ENCODE measurements around the gene SCGB1D4. TPM values are rescaled to one million over a fixed set of nuclear protein-coding genes. Genes with fewer than 3 reads are reported as not detected.

Gene SCGB1D4
- polyA plus RNA-seq, 2 of the 4 experiments (the other 2 are of a cell fraction) = not detected

DNA sequence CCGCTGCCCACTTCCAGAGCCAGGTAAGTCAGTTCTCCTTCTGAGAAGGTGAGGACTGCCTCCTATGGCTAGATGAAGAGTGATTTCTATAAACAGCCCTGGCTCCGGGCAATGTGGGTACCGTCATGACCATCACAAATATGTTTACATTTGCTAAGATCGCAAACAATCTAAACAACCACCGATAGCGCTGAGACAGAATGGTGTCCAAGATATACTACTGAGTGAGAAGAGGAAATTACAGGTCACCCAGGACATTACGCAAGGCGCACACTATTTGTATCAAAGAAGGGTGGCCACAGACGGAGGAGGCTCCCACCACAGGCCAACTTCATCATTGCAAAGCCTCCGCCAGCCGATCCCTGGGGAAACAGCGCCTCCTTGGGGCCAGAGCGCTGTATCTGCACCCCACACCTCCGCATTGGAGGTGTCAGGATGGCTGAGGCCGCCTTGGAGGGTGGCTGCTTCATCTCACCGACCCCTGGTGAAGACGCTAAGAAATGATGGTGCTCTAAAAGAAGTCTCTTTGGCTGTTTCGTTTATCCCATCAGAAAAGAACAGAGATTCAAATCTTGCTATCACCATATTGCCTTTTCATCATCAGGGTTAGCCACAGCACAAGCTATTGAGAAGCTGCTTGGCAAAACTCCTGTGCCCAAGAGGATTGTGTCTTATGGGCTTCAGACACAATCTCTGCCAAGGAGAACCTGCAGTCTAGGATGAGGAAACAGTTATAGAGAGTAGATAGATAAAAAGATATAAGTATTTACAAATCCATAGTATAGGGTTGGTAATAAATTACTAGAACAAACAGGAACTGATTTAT is 26.1 kb upstream of the SCGB1D4 start:
- peak; percentile 15 to 52 for DNase-seq (ENCODE audit: low read depth in 1 of 2, low spot score in 1 of 2)
- Histone ChIP-seq H3K9me3 (no peaks in the 10 kb centered on the region), H3K4me2 (no peak overlapping the region), H3K4me1 (peaks cover 18% of the 10 kb centered on the region), H3K4me3 (no peak overlapping the region), H3K27ac (no peak overlapping the region; a peak in 1 of 6 replicates)
- 79% methylated on average over 18 of the region's 18 CpGs for WGBS (ENCODE audit: missing lambda C conversion rate)
- no peak for TF ChIP-seq HOXB13 (CRISPR knock-in tag; IDR thresholded peaks at IDR 0.05; ENCODE audit: low read depth)
- TF ChIP-seq E2F6 (IDR thresholded peaks at IDR 0.05; ENCODE audit: borderline replicate concordance, low read depth) = no peak
- TF ChIP-seq MAFK (IDR thresholded peaks at IDR 0.05; ENCODE audit: partially characterized antibody) = no peak
- TF ChIP-seq FOXS1 (CRISPR knock-in tag; IDR thresholded peaks at IDR 0.05) = no peak
- TF ChIP-seq ZC3H11A (IDR thresholded peaks at IDR 0.05) = no peak
- TF ChIP-seq HEYL (CRISPR knock-in tag; IDR thresholded peaks at IDR 0.05) = no peak
- no peak for TF ChIP-seq PBX3 (IDR thresholded peaks at IDR 0.05)
- peak in 1 of 2 experiments; percentile 53; a peak in 2 of 5 replicates for TF ChIP-seq RAD21 (conservative IDR thresholded peaks at IDR 0.05 in 1 of 2, IDR thresholded peaks at IDR 0.05 in 1 of 2)
- TF ChIP-seq HDAC2 (IDR thresholded peaks at IDR 0.05) = no peak
- TF ChIP-seq EHF (CRISPR knock-in tag; IDR thresholded peaks at IDR 0.05) = no peak
- no peak for TF ChIP-seq RCOR1 (IDR thresholded peaks at IDR 0.05; ENCODE audit: low read depth, low read length)
- TF ChIP-seq POLR2A (IDR thresholded peaks at IDR 0.05; ENCODE audit: low read length) = no peak
- TF ChIP-seq, protein P1, sequence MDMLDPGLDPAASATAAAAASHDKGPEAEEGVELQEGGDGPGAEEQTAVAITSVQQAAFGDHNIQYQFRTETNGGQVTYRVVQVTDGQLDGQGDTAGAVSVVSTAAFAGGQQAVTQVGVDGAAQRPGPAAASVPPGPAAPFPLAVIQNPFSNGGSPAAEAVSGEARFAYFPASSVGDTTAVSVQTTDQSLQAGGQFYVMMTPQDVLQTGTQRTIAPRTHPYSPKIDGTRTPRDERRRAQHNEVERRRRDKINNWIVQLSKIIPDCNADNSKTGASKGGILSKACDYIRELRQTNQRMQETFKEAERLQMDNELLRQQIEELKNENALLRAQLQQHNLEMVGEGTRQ (IDR thresholded peaks at IDR 0.05) = no peak
- 0 out of 4 replicates have a peak, but pooled peaks of 1 of the 2 experiments have one; percentile 26 for TF ChIP-seq CEBPB (IDR thresholded peaks at IDR 0.05)
- FAIRE-seq = no peak
- ChIA-PET POLR2A (no interaction called here), CTCF (interaction anchor here (4.5 kb wide), 1 partner anchor 14 kb away, joined by 41 read pairs; no protein-coding TSS in a partner anchor)
- ATAC-seq = peak; percentile 66 to 94

DNA sequence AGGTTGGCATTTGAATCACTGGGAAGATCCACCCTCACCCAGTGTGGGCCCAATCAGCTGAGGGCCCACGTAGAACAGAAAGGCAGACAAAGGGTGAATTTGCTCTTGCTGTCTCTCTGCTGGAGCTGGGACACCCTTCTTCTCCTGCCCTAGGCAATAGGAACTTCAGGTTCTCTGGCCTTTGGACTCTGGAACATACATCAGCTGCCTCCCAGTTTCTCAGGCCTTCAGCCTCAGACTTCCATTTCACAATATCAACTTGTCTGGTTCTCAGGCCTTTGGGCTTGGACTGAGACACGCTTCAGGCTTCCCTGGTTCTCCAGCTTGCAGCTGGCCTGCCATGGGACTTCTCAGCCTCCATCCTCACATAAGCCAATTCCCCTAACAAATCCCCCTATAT is 23.6 kb upstream of the SCGB1D4 start:
- ChIA-PET CTCF (interaction anchor here (1.0 to 4.5 kb wide), 7 partner anchors 12 to 493 kb away, joined by 3 to 41 read pairs (median 3); no protein-coding TSS in a partner anchor), POLR2A (no interaction called here)
- TF ChIP-seq FOXS1 (CRISPR knock-in tag; IDR thresholded peaks at IDR 0.05) (no peak), ZFP36 (IDR thresholded peaks at IDR 0.05; ENCODE audit: borderline replicate concordance, partially characterized antibody) (no peak), TFCP2L1 (CRISPR knock-in tag; IDR thresholded peaks at IDR 0.05) (no peak), FOSB (CRISPR knock-in tag; IDR thresholded peaks at IDR 0.05) (no peak), HES2 (IDR thresholded peaks at IDR 0.05) (no peak), NPAS2 (CRISPR knock-in tag; IDR thresholded peaks at IDR 0.05; ENCODE audit: borderline replicate concordance) (no peak), POLR2AphosphoS2 (conservative IDR thresholded peaks at IDR 0.05; ENCODE audit: low read length) (no peak), HDAC2 (IDR thresholded peaks at IDR 0.05) (no peak), HEYL (CRISPR knock-in tag; IDR thresholded peaks at IDR 0.05) (no peak), NR3C1 (IDR thresholded peaks at IDR 0.05) (no peak), SREBF2 (IDR thresholded peaks at IDR 0.05) (no peak), CBX8 (IDR thresholded peaks at IDR 0.05) (no peak), NFE2L2 (conservative IDR thresholded peaks at IDR 0.05; ENCODE audit: low read length) (no peak), PHF8 (IDR thresholded peaks at IDR 0.05; ENCODE audit: borderline replicate concordance, low read depth) (no peak), RFX5 (IDR thresholded peaks at IDR 0.05) (no peak)
- TF ChIP-seq, protein P2, sequence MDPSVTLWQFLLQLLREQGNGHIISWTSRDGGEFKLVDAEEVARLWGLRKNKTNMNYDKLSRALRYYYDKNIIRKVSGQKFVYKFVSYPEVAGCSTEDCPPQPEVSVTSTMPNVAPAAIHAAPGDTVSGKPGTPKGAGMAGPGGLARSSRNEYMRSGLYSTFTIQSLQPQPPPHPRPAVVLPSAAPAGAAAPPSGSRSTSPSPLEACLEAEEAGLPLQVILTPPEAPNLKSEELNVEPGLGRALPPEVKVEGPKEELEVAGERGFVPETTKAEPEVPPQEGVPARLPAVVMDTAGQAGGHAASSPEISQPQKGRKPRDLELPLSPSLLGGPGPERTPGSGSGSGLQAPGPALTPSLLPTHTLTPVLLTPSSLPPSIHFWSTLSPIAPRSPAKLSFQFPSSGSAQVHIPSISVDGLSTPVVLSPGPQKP (IDR thresholded peaks at IDR 0.05; ENCODE audit: low read depth, low read length) = no peak
- TF ChIP-seq, protein P3, sequence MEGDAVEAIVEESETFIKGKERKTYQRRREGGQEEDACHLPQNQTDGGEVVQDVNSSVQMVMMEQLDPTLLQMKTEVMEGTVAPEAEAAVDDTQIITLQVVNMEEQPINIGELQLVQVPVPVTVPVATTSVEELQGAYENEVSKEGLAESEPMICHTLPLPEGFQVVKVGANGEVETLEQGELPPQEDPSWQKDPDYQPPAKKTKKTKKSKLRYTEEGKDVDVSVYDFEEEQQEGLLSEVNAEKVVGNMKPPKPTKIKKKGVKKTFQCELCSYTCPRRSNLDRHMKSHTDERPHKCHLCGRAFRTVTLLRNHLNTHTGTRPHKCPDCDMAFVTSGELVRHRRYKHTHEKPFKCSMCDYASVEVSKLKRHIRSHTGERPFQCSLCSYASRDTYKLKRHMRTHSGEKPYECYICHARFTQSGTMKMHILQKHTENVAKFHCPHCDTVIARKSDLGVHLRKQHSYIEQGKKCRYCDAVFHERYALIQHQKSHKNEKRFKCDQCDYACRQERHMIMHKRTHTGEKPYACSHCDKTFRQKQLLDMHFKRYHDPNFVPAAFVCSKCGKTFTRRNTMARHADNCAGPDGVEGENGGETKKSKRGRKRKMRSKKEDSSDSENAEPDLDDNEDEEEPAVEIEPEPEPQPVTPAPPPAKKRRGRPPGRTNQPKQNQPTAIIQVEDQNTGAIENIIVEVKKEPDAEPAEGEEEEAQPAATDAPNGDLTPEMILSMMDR (IDR thresholded peaks at IDR 0.05) = no peak
- Histone ChIP-seq H3K9me3 (no peaks in the 10 kb centered on the region), H3K4me3 (no peak overlapping the region), H3K27ac (no peak overlapping the region), H3K4me2 (no peak overlapping the region), H3K4me1 (peaks cover 18% of the 10 kb centered on the region)
- no peak for FAIRE-seq
- DNase-seq (ENCODE audit: low read depth in 1 of 2, low spot score in 1 of 2) = no peak
- WGBS (ENCODE audit: missing lambda C conversion rate) = 70% methylated on average over 2 of the region's 2 CpGs
- ATAC-seq = no peak; a peak in 1 of 6 replicates

All from A549 (cell line).